ENCODE results near the gene HSPB1. TPM values are rescaled to one million over a fixed set of nuclear protein-coding genes. Genes with fewer than 3 reads are reported as not detected.

Gene HSPB1
- total RNA-seq, 4 donors from 2014 or later = 178 to 353 (median 267) TPM

GRCh38 chr7:76338298-76339084, 36.0 kb downstream of the HSPB1 start:
- DNase-seq (ENCODE audit: low spot score) (no peak), ATAC-seq (ENCODE audit: low FRiP score) (no peak)
- TF ChIP-seq, protein P1, sequence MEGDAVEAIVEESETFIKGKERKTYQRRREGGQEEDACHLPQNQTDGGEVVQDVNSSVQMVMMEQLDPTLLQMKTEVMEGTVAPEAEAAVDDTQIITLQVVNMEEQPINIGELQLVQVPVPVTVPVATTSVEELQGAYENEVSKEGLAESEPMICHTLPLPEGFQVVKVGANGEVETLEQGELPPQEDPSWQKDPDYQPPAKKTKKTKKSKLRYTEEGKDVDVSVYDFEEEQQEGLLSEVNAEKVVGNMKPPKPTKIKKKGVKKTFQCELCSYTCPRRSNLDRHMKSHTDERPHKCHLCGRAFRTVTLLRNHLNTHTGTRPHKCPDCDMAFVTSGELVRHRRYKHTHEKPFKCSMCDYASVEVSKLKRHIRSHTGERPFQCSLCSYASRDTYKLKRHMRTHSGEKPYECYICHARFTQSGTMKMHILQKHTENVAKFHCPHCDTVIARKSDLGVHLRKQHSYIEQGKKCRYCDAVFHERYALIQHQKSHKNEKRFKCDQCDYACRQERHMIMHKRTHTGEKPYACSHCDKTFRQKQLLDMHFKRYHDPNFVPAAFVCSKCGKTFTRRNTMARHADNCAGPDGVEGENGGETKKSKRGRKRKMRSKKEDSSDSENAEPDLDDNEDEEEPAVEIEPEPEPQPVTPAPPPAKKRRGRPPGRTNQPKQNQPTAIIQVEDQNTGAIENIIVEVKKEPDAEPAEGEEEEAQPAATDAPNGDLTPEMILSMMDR (IDR thresholded peaks at IDR 0.05) = no peak

- TF ChIP-seq, protein P1 (IDR thresholded peaks at IDR 0.05) = no peak
- ATAC-seq (ENCODE audit: low FRiP score) (peak; percentile 39), DNase-seq (ENCODE audit: low spot score) (no peak)
Measured at GRCh38 chr7:76340617-76341131, 38.2 kb downstream of the HSPB1 start.

GRCh38 chr7:76342222-76342621, 39.7 kb downstream of the HSPB1 start:
- TF ChIP-seq, protein P1 (IDR thresholded peaks at IDR 0.05) = no peak
- no peak for ATAC-seq (ENCODE audit: low FRiP score)

DNA sequence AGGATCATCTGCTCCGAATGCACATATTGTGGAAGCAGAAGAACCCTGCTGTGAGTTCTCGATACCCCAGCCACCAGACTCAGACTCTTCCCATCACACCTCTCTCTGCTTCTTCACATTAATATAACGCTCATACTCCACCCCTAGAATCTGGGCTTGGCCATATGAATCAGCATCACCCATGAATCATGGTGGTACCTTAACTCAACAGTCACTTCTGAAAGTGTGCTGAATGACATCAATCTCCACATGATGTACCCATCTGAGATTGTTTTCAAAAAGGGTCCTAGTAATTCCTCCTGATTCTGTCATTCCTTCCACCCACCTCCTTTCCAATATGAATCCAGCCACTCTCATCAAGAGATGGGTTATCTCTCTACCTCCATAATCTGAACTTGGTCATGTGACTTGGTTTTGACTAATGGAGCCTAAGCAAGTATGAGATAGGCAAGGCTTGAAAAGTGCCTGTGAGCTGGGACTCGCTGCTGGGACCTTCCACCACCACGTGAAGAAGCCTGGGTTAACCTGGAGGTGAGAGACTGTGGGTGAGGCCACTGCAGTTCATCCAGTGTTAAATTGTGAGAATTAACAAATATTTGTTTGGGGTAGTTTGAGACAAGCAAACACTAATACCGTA, 40.9 kb downstream of the HSPB1 start:
- no peak for DNase-seq (ENCODE audit: low spot score)
- ATAC-seq (ENCODE audit: low FRiP score) = no peak
- TF ChIP-seq, protein P1 (IDR thresholded peaks at IDR 0.05) = no peak

More at GRCh38 chr7:76342222-76342621, 39.7 kb downstream of the HSPB1 start:
- DNase-seq (ENCODE audit: low spot score) = no peak

DNA sequence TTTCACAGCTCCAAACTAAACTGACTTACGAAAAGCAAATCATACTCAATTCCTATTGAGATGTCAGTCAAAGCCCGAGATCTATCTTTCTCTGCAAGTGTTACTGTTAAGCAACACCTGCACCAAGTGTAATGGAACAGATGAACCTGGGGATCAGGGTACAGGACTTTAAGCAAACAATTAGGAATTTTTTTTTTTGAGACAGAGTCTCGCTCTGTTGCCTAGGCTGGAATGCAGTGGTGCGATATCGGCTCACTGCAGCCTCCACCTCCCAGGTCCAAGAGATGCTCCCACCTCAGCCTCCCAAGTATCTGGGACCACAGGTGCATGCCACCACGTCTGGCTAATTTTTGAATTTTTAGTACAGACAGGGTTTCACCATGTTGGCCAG, 41.5 kb downstream of the HSPB1 start:
- TF ChIP-seq, protein P1 (IDR thresholded peaks at IDR 0.05) = no peak
- DNase-seq (ENCODE audit: low spot score) (no peak), ATAC-seq (ENCODE audit: low FRiP score) (no peak)

- TF ChIP-seq, protein P1 (IDR thresholded peaks at IDR 0.05) = no peak
- ATAC-seq (ENCODE audit: low FRiP score) (no peak), DNase-seq (ENCODE audit: low spot score) (no peak)
Measured at GRCh38 chr7:76346097-76346496, 43.6 kb downstream of the HSPB1 start.

Data from omental fat pad (tissue), 4 donors.